Prostate gland (tissue), 1 donor: ENCODE data around the gene AFF3.

Source experiments
- POLR2A ChIP-seq: fragments of 450-650 bp; IDR thresholded peaks from one replicate; pipeline ENCODE4 v1.6.1; 2016; ENCODE audit warnings: antibody characterized with exemption, mild to moderate bottlenecking
- POLR2AphosphoS5 ChIP-seq: sonication (generic); formaldehyde crosslinking; IDR thresholded peaks from one replicate; pipeline ENCODE4 v1.6.1; 2017; ENCODE audit warnings: antibody characterized with exemption

DNA sequence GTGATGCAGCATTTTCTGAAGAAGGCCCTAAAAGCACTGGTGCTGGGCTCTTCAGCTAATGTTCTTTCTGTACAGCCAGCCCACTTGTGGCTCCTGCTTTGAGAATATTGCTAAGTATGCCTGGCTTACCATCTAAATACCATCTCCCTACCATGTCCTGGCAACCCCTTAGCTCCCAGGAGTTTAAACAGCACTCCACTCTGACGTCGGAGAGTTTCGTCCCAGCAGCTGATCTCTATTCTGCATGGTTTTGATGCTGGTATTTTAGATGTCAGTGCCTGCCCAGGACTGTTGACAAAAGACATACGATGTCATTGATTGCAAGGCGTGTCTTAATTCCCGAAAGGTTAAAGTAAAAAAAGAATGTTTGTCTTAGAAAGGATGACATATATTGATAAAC is 47.0 kb upstream of the AFF3 start:
- TF ChIP-seq POLR2AphosphoS5: no peak
- no peak for TF ChIP-seq POLR2A
